ENCODE results near the gene SIPA1. TPM values are rescaled to one million over a fixed set of nuclear protein-coding genes. Genes with fewer than 3 reads are reported as not detected.

SIPA1 gene
- total RNA-seq, 2 experiments from 2014 or later: 172 to 180 TPM

DNA sequence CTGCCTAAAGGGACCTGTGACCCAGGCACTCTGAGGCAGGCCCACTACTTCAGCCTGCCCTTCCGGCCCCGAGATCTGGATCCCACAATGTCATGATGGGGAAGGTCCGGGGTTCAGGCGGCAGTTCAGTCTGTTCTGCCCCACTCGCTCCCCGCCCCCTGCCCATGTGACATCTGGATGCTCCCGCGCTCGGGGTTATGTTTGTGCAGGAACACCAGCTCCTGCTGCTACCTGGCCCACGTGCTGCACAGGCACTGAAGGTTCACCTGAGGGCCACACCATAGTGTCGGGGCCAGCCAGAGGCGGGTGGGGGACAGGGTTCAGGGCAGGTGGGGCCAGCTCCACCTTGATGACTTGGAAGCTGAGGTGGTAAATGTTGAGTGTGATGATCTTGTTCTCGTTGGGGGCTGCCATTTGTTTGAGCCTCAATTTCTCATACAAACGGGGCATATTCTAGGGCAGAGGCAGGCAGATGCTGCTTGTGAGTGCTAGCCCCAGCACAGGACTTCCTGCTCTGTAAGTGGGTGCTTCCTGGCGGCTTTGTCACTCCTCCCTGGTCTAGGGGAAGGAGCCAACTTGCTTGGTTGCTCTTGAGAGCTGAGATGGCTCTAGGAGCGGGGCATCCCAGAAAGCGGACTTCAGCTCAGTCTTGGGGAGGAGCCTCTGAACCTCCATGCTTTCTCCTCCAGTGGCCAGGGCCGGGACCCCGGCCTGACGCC is 4.4 kb upstream of the SIPA1 start:
- DNase-seq (no peak), ATAC-seq (no peak)
- H3K36me3 Mint-ChIP-seq (ENCODE audit: low read depth): peaks cover 26% of the 10 kb centered on the region
- peak overlapping the region; percentile 52 for H3K27ac Mint-ChIP-seq
- TF ChIP-seq, protein P1, sequence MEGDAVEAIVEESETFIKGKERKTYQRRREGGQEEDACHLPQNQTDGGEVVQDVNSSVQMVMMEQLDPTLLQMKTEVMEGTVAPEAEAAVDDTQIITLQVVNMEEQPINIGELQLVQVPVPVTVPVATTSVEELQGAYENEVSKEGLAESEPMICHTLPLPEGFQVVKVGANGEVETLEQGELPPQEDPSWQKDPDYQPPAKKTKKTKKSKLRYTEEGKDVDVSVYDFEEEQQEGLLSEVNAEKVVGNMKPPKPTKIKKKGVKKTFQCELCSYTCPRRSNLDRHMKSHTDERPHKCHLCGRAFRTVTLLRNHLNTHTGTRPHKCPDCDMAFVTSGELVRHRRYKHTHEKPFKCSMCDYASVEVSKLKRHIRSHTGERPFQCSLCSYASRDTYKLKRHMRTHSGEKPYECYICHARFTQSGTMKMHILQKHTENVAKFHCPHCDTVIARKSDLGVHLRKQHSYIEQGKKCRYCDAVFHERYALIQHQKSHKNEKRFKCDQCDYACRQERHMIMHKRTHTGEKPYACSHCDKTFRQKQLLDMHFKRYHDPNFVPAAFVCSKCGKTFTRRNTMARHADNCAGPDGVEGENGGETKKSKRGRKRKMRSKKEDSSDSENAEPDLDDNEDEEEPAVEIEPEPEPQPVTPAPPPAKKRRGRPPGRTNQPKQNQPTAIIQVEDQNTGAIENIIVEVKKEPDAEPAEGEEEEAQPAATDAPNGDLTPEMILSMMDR (IDR thresholded peaks at IDR 0.05): no peak
- POLR2A ChIA-PET: interaction anchor here (1.0 to 23.0 kb wide), 6 partner anchors 10 to 134 kb away, joined by 3 to 320 read pairs (median 6); partner anchors contain the start of genes PCNX3 and RELA
- CTCF ChIA-PET: interaction anchor here (1.8 kb wide), 1 partner anchor 15 kb away, joined by 5 read pairs; no protein-coding TSS in a partner anchor
- intact Hi-C loops (cut with micrococcal nuclease): no loop called here
- H3K27me3 Mint-ChIP-seq: no peaks in the 10 kb centered on the region
- H3K4me1 Mint-ChIP-seq (ENCODE audit: low read depth): peaks cover 18% of the 10 kb centered on the region
- H3K4me3 Mint-ChIP-seq: no peak overlapping the region
- H3K9me3 Mint-ChIP-seq: no peaks in the 10 kb centered on the region

- Mint-ChIP-seq H3K27ac (peak overlapping the region; percentile 52), H3K36me3 (ENCODE audit: low read depth) (peaks cover 27% of the 10 kb centered on the region), H3K9me3 (no peaks in the 10 kb centered on the region), H3K27me3 (no peaks in the 10 kb centered on the region), H3K4me3 (no peak overlapping the region), H3K4me1 (ENCODE audit: low read depth) (peaks cover 18% of the 10 kb centered on the region)
- ATAC-seq (no peak), DNase-seq (no peak)
- ChIA-PET CTCF (no interaction called here), POLR2A (interaction anchor here (1.0 to 23.0 kb wide), 2 partner anchors 24 to 25 kb away, joined by 4 to 320 read pairs; partner anchors contain the start of gene RELA)
- TF ChIP-seq, protein P1 (IDR thresholded peaks at IDR 0.05): no peak
- intact Hi-C loops (cut with micrococcal nuclease): no loop called here
Observed at GRCh38 chr11:65634109-65634436, 3.8 kb upstream of the SIPA1 start.

DNA sequence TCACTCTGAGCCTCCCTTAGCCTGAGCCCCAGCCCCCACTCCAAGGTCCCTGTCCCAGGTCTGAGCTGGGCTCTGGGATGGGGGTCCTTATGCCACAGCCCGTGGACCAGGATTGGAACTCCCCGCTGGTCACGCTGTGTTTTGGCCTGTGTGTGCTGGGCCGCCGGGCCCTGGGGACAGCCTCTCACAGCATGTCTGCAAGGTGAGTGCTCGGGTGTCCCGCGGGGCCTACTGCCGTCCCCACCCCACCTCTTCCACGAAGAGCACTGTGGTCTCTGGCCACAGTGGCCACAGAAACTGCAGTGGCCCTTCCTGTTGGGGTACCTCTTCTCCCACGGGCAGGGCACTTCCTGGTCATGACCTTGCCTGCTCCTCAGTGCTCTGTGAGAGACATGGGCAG is 3.5 kb upstream of the SIPA1 start:
- intact Hi-C loops (cut with micrococcal nuclease): no loop called here
- Mint-ChIP-seq H3K4me3 (no peak overlapping the region), H3K36me3 (ENCODE audit: low read depth) (peaks cover 25% of the 10 kb centered on the region), H3K9me3 (no peaks in the 10 kb centered on the region), H3K27ac (no peak overlapping the region), H3K4me1 (ENCODE audit: low read depth) (peaks cover 18% of the 10 kb centered on the region), H3K27me3 (no peaks in the 10 kb centered on the region)
- CTCF ChIA-PET: no interaction called here
- ATAC-seq (no peak), DNase-seq (no peak)
- TF ChIP-seq, protein P1 (IDR thresholded peaks at IDR 0.05): no peak
- POLR2A ChIA-PET: interaction anchor here (23.0 kb wide), 1 partner anchor 24 kb away, joined by 320 read pairs; the partner anchor contains the start of gene RELA

DNA sequence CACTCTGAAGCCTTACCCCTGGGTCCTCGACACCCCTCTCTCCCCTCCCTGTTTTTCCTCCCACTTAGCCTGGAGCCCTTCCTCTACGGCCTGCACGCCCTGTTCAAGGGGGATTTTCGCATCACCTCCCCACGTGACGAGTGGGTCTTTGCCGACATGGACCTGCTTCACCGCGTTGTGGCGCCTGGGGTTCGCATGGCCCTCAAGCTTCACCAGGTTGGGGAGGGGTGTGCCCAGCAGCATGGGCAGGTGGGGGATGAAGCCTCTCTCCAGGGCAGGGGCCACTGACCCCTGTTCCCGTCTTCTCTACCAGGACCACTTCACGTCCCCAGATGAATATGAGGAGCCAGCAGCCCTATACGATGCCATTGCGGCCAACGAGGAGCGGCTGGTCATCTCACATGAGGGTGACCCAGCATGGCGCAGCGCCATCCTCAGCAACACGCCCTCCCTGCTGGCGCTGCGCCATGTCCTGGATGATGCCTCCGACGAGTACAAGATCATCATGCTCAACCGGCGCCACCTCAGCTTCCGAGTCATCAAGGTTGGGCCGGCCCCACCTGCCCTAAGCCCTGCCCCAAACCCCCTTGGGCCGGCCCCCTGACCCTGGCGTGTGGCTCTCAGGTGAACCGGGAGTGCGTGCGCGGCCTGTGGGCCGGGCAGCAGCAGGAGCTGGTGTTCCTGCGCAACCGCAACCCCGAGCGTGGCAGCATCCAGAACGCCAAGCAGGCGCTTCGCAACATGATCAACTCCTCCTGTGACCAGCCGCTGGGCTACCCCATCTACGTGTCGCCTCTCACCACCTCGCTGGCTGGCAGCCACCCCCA is 2.8 kb upstream of the SIPA1 start:
- Mint-ChIP-seq H3K4me1 (ENCODE audit: low read depth) (peaks cover 18% of the 10 kb centered on the region), H3K9me3 (no peaks in the 10 kb centered on the region), H3K36me3 (ENCODE audit: low read depth) (peaks cover 31% of the 10 kb centered on the region), H3K4me3 (no peak overlapping the region), H3K27me3 (no peaks in the 10 kb centered on the region), H3K27ac (no peak overlapping the region)
- no peak for ATAC-seq
- POLR2A ChIA-PET: interaction anchor here (23.0 kb wide), 1 partner anchor 24 kb away, joined by 320 read pairs; the partner anchor contains the start of gene RELA
- TF ChIP-seq, protein P1 (IDR thresholded peaks at IDR 0.05): no peak
- DNase-seq: no peak
- intact Hi-C loops (cut with micrococcal nuclease): no loop called here
- CTCF ChIA-PET: no interaction called here

Data from activated CD8-positive, alpha-beta T cell treated with anti-CD3 and anti-CD28 coated beads for 36 hours (primary cell).